Calu3 (cell line): ENCODE data around the gene PCDHGA5. TPM values are rescaled to one million over a fixed set of nuclear protein-coding genes. Genes with fewer than 3 reads are reported as not detected.
A peak's percentile ranks its signal among the peaks of the same experiment; 100 is the strongest.

Experiments used
- BruUV-seq: library from RNA; stranded (reverse); fragments of 400-500 nt; replicated peaks from 2 replicates; lab custom pipeline; 2021; lab: Mats Ljungman, UMichigan
- CTCF ChIA-PET: fragments of 300-600 bp; sonication (Branson Sonifier 250); formaldehyde crosslinking; loops from one replicate; lab custom pipeline; 2022; ENCODE audit warnings: antibody characterized with exemption; lab: Charles Lee
- DNase-seq: peaks from one replicate; pipeline ENCODE4 v3.0.0; 2022
- H3K27ac Mint-ChIP-seq: one replicate; pipeline ENCODE4 v1.8.0; 2022; ENCODE audit warnings: mixed read lengths; ENCODE audit not compliant: unreplicated experiment
- H3K27me3 Mint-ChIP-seq: one replicate; pipeline ENCODE4 v1.8.0; 2022; ENCODE audit warnings: mixed read lengths; ENCODE audit not compliant: unreplicated experiment
- H3K36me3 Mint-ChIP-seq: one replicate; pipeline ENCODE4 v1.8.0; 2022; ENCODE audit warnings: mild to moderate bottlenecking, moderate library complexity, mixed read lengths; ENCODE audit not compliant: insufficient read depth, unreplicated experiment
- H3K4me1 Mint-ChIP-seq: one replicate; pipeline ENCODE4 v1.8.0; 2022; ENCODE audit warnings: mild to moderate bottlenecking, low read depth, mixed read lengths; ENCODE audit not compliant: unreplicated experiment
- H3K4me3 Mint-ChIP-seq: one replicate; pipeline ENCODE4 v1.8.0; 2022; ENCODE audit warnings: mild to moderate bottlenecking, low read depth, moderate library complexity, mixed read lengths; ENCODE audit not compliant: unreplicated experiment
- H3K9me3 Mint-ChIP-seq: one replicate; pipeline ENCODE4 v1.8.0; 2022; ENCODE audit warnings: low read depth, mixed read lengths; ENCODE audit not compliant: unreplicated experiment
- intact Hi-C: fragments of 100-400 bp; cut with micrococcal nuclease; formaldehyde crosslinking; loops from one replicate; pipeline ENCODE4 v1.10.0; 2022; ENCODE audit not compliant: unreplicated experiment
- total RNA-seq: library from RNA; stranded (reverse); gene quantifications from 2 replicates; pipeline ENCODE4 v1.2.3, GENCODE V29; 2022
- TF ChIP-seq, protein P1 (sequence below): fragments of 200-600 bp; IDR thresholded peaks from one replicate; pipeline ENCODE4 v1.8.0; 2022; ENCODE audit warnings: antibody characterized with exemption; ENCODE audit not compliant: unreplicated experiment

The PCDHGA5 gene
- total RNA-seq, 1 experiment from 2014 or later, result 0.12 TPM

DNA sequence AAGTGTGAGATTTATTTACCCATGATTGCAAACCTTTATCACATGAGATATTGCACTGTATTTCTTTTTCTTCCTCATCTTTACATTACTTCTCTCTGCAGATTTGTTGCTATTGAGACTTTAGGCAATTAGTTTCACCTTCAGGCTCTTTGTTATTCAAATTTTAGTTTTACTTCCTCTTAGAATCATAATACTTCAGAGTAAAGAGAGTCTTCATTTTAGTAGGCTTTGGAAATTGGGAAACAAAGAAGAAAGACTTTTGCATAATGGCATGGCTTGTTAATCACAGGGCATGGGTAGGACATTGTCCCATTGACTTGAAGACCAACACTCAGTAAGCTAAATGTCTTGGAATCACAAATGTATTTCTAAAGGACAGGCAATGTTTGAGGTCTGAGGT is 1.2 kb upstream of the PCDHGA5 start:
- BruUV-seq, result no TSS peak
- peaks cover 26% of the 10 kb centered on the region for H3K9me3 Mint-ChIP-seq
- intact Hi-C loops, result no loop called here
- H3K4me1 Mint-ChIP-seq, result no peaks in the 10 kb centered on the region
- no peak overlapping the region for H3K4me3 Mint-ChIP-seq
- H3K27ac Mint-ChIP-seq, result no peak overlapping the region
- TF ChIP-seq, protein P1, sequence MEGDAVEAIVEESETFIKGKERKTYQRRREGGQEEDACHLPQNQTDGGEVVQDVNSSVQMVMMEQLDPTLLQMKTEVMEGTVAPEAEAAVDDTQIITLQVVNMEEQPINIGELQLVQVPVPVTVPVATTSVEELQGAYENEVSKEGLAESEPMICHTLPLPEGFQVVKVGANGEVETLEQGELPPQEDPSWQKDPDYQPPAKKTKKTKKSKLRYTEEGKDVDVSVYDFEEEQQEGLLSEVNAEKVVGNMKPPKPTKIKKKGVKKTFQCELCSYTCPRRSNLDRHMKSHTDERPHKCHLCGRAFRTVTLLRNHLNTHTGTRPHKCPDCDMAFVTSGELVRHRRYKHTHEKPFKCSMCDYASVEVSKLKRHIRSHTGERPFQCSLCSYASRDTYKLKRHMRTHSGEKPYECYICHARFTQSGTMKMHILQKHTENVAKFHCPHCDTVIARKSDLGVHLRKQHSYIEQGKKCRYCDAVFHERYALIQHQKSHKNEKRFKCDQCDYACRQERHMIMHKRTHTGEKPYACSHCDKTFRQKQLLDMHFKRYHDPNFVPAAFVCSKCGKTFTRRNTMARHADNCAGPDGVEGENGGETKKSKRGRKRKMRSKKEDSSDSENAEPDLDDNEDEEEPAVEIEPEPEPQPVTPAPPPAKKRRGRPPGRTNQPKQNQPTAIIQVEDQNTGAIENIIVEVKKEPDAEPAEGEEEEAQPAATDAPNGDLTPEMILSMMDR, result no peak
- H3K36me3 Mint-ChIP-seq, result peaks cover 3% of the 10 kb centered on the region
- no peak for DNase-seq
- H3K27me3 Mint-ChIP-seq, result no peaks in the 10 kb centered on the region
- CTCF ChIA-PET, result no interaction called here

DNA sequence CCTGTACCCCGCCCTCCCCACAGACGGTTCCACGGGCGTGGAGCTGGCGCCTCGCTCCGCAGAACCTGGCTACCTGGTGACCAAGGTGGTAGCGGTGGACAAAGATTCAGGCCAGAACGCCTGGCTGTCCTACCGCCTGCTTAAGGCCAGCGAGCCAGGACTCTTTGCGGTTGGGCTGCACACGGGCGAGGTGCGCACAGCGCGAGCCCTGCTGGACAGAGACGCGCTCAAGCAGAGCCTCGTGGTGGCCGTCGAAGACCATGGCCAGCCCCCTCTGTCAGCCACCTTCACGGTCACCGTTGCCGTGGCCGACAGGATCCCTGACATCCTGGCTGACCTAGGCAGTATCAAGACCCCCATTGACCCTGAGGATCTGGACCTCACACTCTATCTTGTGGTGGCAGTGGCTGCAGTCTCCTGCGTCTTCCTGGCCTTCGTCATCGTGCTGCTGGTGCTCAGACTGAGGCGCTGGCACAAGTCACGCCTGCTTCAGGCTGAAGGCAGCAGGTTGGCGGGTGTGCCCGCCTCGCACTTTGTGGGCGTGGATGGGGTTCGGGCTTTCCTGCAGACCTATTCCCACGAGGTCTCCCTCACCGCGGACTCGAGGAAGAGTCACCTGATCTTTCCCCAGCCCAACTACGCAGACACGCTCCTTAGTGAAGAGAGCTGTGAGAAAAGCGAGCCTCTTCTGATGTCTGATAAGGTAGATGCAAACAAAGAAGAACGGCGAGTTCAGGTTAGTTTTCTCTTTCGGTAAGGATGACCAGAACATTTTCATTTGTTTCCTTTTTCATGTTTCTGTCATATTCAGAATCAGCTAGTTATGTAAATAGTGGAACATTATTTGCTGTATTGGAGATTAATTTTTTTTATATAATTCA is 2.3 kb downstream of the PCDHGA5 start:
- Mint-ChIP-seq H3K36me3 (peaks cover 7% of the 10 kb centered on the region), H3K27me3 (no peaks in the 10 kb centered on the region), H3K27ac (no peak overlapping the region), H3K4me1 (no peaks in the 10 kb centered on the region), H3K4me3 (no peak overlapping the region), H3K9me3 (peaks cover 17% of the 10 kb centered on the region)
- no peak for DNase-seq
- intact Hi-C loops, result no loop called here
- no TSS peak for BruUV-seq
- TF ChIP-seq, protein P1, result no peak
- CTCF ChIA-PET, result no interaction called here

DNA sequence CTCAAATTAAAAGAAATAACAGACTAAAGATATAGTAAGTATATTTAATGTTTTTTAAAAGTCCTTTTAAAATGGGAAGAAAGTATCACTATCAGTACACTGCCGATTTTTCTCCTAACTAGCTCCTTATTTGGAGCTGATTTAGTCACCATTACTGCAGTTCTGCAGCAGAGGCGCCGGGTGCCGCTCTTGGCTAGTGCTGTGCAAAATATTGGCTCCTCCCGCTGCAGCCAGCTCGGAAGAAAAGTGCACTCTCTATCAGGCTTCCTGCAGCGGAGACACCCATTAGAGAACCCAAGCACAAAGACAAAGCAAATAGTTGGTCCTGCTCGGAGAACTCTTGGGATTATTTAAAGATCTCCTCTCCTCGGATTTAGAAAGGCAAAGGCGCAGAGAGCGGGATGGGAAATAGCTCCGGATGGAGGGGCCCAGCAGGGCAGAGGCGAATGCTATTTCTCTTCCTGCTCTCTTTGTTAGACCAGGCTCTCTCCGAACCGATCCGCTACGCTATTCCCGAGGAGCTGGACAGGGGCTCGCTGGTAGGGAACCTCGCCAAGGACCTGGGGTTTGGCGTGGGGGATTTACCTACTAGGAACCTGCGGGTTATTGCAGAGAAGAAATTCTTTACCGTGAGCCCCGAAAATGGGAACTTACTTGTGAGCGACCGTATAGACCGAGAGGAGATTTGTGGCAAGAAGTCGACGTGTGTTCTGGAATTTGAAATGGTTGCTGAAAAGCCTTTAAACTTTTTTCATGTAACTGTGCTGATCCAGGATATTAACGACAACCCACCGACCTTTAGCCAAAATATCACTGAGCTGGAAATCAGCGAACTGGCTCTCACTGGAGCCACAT is 6.3 kb downstream of the PCDHGA5 start, which contains the start of gene PCDHGB3:
Gene PCDHGB3 (plus strand): TSS at position 249 of the 855 bp plus-strand sequence. CDS start 153 bp downstream, at position 402.
- H3K36me3 Mint-ChIP-seq, result peaks cover 9% of the 10 kb centered on the region
- H3K27me3 Mint-ChIP-seq, result no peaks in the 10 kb centered on the region
- intact Hi-C loops, result loop anchor here (1.0 kb wide), 1 partner anchor 191 kb away; no protein-coding TSS in a partner anchor
- peak within 1 kb of the TSS; percentile 62 for H3K4me3 Mint-ChIP-seq
- DNase-seq, result peak; percentile 41
- H3K4me1 Mint-ChIP-seq, result no peaks in the 10 kb centered on the region
- peaks cover 14% of the 10 kb centered on the region for H3K9me3 Mint-ChIP-seq
- H3K27ac Mint-ChIP-seq, result peak within 1 kb of the TSS; percentile 75
- CTCF ChIA-PET, result interaction anchor here (0.7 to 1.4 kb wide), 8 partner anchors 105 to 321 kb away, joined by 3 to 10 read pairs (median 4); partner anchors contain the start of genes PCDHB14 and PCDHGC3
- TF ChIP-seq, protein P1, result no peak
- TSS peak; percentile 60 for BruUV-seq
